SK-N-SH (cell line): ENCODE measurements around the gene SSRP1.

Source experiments
- CTCF ChIP-seq: fragments of 200-600 bp; sonication (generic); IDR thresholded peaks from 2 replicates; pipeline ENCODE4 v1.6.1; 2017; ENCODE audit warnings: antibody characterized with exemption, mild to moderate bottlenecking, moderate library complexity
- ELF1 ChIP-seq: IDR thresholded peaks from 2 replicates; pipeline ENCODE4 v1.4.0; 2012
- EZH2phosphoT487 ChIP-seq: fragments of 200-600 bp; sonication (generic); IDR thresholded peaks from 2 replicates; pipeline ENCODE4 v1.6.1; 2017; ENCODE audit warnings: low read depth, mixed run types, mild to moderate bottlenecking, antibody characterized with exemption, moderate library complexity, borderline replicate concordance
- JUND ChIP-seq: IDR thresholded peaks from 2 replicates; pipeline ENCODE4 v1.4.0; 2012
- MXI1 ChIP-seq: IDR thresholded peaks from 2 replicates; pipeline ENCODE4 v1.6.1; 2012; ENCODE audit warnings: mild to moderate bottlenecking, low read depth, low read length, improper control_type of control experiment
- NFIC ChIP-seq: IDR thresholded peaks from 2 replicates; pipeline ENCODE4 v1.4.0; 2012; ENCODE audit warnings: borderline replicate concordance
- PBX3 ChIP-seq: IDR thresholded peaks from 2 replicates; pipeline ENCODE4; 2012
- POLR2AphosphoS5 ChIP-seq: IDR thresholded peaks from 2 replicates; pipeline ENCODE4 v1.6.1; 2012; ENCODE audit warnings: low read depth, low read length
- RCOR1 ChIP-seq: fragments of 150-350 bp; IDR thresholded peaks from 2 replicates; pipeline ENCODE4 v1.6.1; 2017; ENCODE audit warnings: antibody characterized with exemption, low read length
- SMC3 ChIP-seq: IDR thresholded peaks from 2 replicates; pipeline ENCODE4 v1.6.1; 2012; ENCODE audit warnings: low read depth, low read length, improper control_type of control experiment
- TAF1 ChIP-seq: IDR thresholded peaks from 2 replicates; pipeline ENCODE4 v1.6.1; 2012; ENCODE audit warnings: low read depth, mild to moderate bottlenecking, low read length, moderate library complexity, borderline replicate concordance
- TCF12 ChIP-seq: IDR thresholded peaks from 2 replicates; pipeline ENCODE4 v1.4.0; 2012
- TF ChIP-seq, protein P1 (sequence below): IDR thresholded peaks from 2 replicates; pipeline ENCODE4 v1.4.0; 2012; ENCODE audit warnings: low read depth, borderline replicate concordance

DNA sequence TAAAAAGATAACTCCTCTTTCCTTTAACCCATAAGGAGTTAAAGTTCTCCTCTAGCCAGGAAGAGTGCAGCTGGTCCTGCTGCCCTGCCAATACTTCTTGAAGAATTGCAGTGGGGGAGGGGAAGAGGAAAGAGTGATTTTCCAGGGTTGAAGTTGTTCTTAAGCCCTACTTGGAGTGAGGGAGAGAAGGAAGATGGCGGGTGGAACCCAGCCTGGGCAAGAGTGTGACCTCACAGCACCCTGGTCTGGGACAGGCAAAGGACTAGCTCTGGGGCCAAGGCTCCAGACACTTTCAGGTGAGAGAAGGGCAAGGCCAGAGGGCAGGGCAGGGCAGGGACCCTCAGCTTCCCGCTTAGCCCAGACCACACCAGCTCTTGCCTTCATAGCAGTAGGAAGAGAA lies 17.5 kb downstream of the SSRP1 start:
- no peak for TF ChIP-seq TAF1
- no peak for TF ChIP-seq NFIC
- TF ChIP-seq JUND, result no peak
- TF ChIP-seq PBX3, result no peak
- TF ChIP-seq CTCF, result no peak
- no peak for TF ChIP-seq TCF12
- TF ChIP-seq, protein P1, sequence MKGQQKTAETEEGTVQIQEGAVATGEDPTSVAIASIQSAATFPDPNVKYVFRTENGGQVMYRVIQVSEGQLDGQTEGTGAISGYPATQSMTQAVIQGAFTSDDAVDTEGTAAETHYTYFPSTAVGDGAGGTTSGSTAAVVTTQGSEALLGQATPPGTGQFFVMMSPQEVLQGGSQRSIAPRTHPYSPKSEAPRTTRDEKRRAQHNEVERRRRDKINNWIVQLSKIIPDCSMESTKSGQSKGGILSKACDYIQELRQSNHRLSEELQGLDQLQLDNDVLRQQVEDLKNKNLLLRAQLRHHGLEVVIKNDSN, result no peak
- no peak for TF ChIP-seq POLR2AphosphoS5
- no peak for TF ChIP-seq MXI1
- TF ChIP-seq ELF1, result no peak
- no peak for TF ChIP-seq SMC3
- TF ChIP-seq RCOR1, result no peak
- TF ChIP-seq EZH2phosphoT487, result no peak
